GM18505 (cell line): ENCODE measurements around the gene GTPBP6.
A peak's percentile ranks its signal among the peaks of the same experiment; 100 is the strongest.
"Not testable (repeated sequence)": the region's sequence is repeated elsewhere in the genome, so short reads cannot be mapped to it uniquely, and the experiment has no call there.

ENCODE experiments used
- ATAC-seq: cut with Tn5 transposase; IDR thresholded peaks from one replicate; pipeline ENCODE4 v1.9.1; 2021; ENCODE audit not compliant: unreplicated experiment
- POLR2A ChIP-seq: IDR thresholded peaks from 4 replicates; pipeline ENCODE4 v1.6.1; 2011; ENCODE audit warnings: borderline replicate concordance; ENCODE audit not compliant: insufficient read depth, insufficient read length; ENCODE audit errors: extremely low read depth

Gene GTPBP6

DNA sequence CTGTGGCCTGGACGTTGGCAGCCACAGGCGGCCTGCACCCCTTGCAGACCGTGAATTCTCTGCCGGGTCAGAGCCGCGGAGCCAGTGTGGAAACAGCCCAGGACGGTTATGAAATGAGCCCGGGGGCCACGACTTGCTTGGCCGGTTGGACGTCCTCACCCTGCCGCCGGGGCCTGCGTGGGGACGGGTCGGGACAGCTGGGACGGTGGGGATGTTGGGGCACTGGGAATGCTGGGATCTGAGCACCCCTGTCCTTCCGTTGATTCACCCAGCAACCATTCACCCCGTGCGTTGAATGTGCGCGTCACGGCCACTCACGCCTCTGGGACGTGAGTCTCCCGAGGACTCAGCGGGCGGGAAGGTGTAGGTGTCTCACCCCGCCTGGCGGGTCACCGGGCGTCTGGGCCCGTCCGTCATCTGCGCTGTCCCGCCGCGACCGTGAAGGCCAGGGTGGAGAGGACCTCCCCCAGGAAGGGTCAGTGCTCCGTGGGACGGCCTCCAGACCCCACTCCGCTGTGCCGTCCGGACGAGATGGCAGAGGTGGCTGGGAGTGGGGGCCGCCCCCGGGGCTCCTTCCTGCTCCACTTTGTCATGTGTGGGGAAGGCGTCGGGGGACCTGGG, 41.9 kb downstream of the GTPBP6 start:
- no peak for ATAC-seq
- no peak for TF ChIP-seq POLR2A

- peak; percentile 67 for ATAC-seq
- no peak for TF ChIP-seq POLR2A
Measured at GRCh38 chrX:275967-276580, 42.5 kb downstream of the GTPBP6 start.

- no peak for TF ChIP-seq POLR2A
- ATAC-seq, result no peak
Measured at GRCh38 chrX:275476-275966, 43.1 kb downstream of the GTPBP6 start.

- ATAC-seq, result no peak
- TF ChIP-seq POLR2A, result no peak
Measured at GRCh38 chrX:274904-275475, 43.6 kb downstream of the GTPBP6 start.

- no peak for TF ChIP-seq POLR2A
- ATAC-seq, result no peak
Measured at GRCh38 chrX:270848-271367, 47.7 kb downstream of the GTPBP6 start.

DNA sequence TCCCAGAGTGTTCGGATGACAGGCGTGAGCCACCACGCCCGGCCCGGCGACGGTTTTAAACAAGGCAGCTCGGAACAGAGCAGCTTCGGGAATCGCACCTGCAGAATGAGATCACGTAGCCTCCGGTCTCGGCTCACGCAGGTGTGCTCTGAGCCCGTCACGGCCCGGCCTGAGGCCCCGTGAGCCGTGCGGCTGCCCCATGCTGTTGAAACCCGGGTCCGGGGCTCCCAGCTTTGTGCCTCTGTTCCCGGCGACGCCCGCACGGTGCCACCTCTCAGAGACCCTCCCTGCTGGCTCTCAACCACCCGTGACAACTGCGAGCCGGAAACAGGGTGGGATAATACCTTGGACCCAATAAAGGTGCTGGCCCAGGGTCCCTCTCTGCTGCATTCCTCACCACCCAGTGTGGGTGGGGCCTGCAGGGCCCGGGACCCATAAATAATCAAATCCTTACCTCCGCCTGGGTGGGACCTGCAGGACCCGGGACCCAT, 50.8 kb downstream of the GTPBP6 start:
- no peak for TF ChIP-seq POLR2A
- ATAC-seq, result no peak

GRCh38 chrX:265502-265901, 53.1 kb downstream of the GTPBP6 start:
- no peak for ATAC-seq
- TF ChIP-seq POLR2A, result no peak

- TF ChIP-seq POLR2A, result no peak
- no peak for ATAC-seq
Measured at GRCh38 chrX:264634-265455, 53.8 kb downstream of the GTPBP6 start.

GRCh38 chrX:264006-264405, 54.6 kb downstream of the GTPBP6 start:
- ATAC-seq, result not testable (repeated sequence)

DNA sequence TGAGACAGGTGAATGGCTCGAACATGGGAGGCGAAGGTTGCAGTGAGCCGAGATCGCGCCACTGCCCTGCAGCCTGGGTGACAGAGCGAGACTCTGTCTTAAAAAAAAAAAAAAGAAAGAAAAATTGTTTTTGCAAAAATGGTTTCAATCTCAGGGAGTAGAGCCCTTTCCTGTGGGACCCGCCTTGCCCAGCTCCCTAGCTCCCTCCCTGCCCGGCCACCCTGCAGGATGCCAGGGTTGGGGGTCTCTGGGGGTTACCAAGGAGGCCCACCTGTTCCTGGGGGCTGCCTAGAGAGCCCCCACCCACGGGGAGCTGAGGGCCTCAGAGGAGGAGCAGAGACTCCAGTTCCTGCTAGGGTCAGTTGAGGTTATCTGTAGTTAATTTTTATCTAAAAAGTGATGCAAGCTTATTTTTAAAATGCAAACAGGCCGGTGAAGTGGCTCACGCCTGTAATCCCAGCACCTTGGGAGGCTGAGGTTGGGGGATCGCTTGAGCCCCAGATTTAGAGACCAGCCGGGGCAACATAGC, 56.2 kb downstream of the GTPBP6 start:
- no peak for ATAC-seq
- TF ChIP-seq POLR2A, result no peak

DNA sequence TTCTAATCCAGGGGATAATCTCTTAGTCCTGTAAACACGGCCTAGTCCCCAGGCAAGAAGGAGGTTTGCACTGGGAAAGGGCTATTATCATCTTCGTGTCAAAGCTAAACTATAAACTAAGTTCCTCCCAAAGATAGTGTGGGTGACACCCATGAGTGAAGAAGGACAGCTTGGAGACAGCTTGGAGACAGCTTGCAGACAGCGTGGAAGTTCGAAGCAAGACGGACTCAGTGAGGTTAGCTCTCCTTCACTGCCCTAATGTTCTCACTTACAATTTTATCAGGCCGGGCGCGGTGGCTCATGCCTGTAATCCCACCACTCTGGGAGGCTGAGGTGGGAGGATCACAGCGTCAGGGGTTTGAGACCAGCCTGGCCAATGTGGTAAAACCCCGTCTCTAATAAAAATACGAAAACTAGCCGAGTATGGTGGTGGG, 56.7 kb downstream of the GTPBP6 start:
- ATAC-seq, result no peak
- no peak for TF ChIP-seq POLR2A

GRCh38 chrX:261167-261918, 57.3 kb downstream of the GTPBP6 start:
- ATAC-seq, result no peak
- TF ChIP-seq POLR2A, result no peak
